Fibroblast of lung (primary cell): Measurements from ENCODE around the gene FALEC.
"Not testable (repeated sequence)": the region's sequence is repeated elsewhere in the genome, so short reads cannot be mapped to it uniquely, and the experiment has no call there.

Source experiments
- EZH2 ChIP-seq: IDR thresholded peaks from 2 replicates; pipeline ENCODE4 v1.5.1; 2012; ENCODE audit warnings: low read length, control low read depth, mild to moderate bottlenecking; ENCODE audit errors: missing control alignments
- TF ChIP-seq, protein P1 (sequence below), 2 donors: IDR thresholded peaks in 1 of 2; conservative IDR thresholded peaks in 1 of 2; 1 replicate in 1 of 2; 2 replicates in 1 of 2; pipeline ENCODE4 v1.5.1; 2011 to 2012; ENCODE audit warnings: low read length in 2 of 2, control low read depth in 1 of 2, inconsistent platforms in 1 of 2, low read depth in 1 of 2, mild to moderate bottlenecking in 1 of 2

DNA sequence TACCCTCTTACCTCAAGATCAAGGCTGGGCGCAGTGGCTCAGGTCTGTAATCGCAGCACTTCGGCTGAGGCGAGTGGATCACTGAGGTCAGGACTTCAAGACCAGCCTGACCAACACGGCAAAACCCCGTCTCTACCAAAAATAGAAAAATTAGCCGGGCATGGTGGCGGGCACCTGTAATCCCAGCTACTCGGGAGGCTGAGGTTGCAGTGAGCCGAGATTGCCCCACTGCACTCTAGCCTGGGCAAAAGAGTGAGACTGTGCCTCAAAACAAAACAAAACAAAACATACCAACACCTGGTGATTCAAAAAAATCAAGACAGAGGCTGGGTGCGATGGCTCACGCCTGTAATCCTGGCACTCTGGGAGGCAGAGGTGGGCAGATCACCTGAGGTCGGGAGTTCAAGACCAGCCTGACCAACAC, 58.1 kb downstream of the FALEC start:
- TF ChIP-seq, protein P1, sequence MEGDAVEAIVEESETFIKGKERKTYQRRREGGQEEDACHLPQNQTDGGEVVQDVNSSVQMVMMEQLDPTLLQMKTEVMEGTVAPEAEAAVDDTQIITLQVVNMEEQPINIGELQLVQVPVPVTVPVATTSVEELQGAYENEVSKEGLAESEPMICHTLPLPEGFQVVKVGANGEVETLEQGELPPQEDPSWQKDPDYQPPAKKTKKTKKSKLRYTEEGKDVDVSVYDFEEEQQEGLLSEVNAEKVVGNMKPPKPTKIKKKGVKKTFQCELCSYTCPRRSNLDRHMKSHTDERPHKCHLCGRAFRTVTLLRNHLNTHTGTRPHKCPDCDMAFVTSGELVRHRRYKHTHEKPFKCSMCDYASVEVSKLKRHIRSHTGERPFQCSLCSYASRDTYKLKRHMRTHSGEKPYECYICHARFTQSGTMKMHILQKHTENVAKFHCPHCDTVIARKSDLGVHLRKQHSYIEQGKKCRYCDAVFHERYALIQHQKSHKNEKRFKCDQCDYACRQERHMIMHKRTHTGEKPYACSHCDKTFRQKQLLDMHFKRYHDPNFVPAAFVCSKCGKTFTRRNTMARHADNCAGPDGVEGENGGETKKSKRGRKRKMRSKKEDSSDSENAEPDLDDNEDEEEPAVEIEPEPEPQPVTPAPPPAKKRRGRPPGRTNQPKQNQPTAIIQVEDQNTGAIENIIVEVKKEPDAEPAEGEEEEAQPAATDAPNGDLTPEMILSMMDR (conservative IDR thresholded peaks at IDR 0.05 in 1 of 2, IDR thresholded peaks at IDR 0.05 in 1 of 2; ENCODE audit: low read depth in 1 of 2, low read length in 2 of 2) = not testable (repeated sequence)
- not testable (repeated sequence) for TF ChIP-seq EZH2
